ENCODE results near the gene UQCC2. TPM values are rescaled to one million over a fixed set of nuclear protein-coding genes. Genes with fewer than 3 reads are reported as not detected.

The UQCC2 gene
- total and polyA plus RNA-seq, 3 donors from 2014 or later = 18.1 to 119 (median 36.2) TPM

GRCh38 chr6:33742092-33742491, 30.6 kb upstream of the UQCC2 start:
- WGBS, 2 donors = 68 to 78% methylated on average over 5 to 9 of the region's 9 CpGs
- no peak overlapping the region for H3K27ac ChIP-seq

GRCh38 chr6:33740794-33741193, 29.3 kb upstream of the UQCC2 start:
- WGBS, 2 donors = 72 to 89% methylated on average over 5 of the region's 5 CpGs
- intact Hi-C loops (cut with DNase I; ENCODE audit: low total_unique reads) = no loop called here
- Histone ChIP-seq H3K27ac (no peak overlapping the region), H3K4me1 (peaks cover 4% of the 10 kb centered on the region), H3K9me3 (no peaks in the 10 kb centered on the region), H3K27me3 (no peaks in the 10 kb centered on the region), H3K4me3 (no peak overlapping the region), H3K36me3 (ENCODE audit: low read depth, missing control alignments) (no peaks in the 10 kb centered on the region)
- no peak for DNase-seq
- no peak for TF ChIP-seq CTCF (IDR thresholded peaks at IDR 0.05)
- no peak for TF ChIP-seq POLR2A (IDR thresholded peaks at IDR 0.05)

More at GRCh38 chr6:33742092-33742491, 30.6 kb upstream of the UQCC2 start:
- H3K9me3 ChIP-seq = no peaks in the 10 kb centered on the region
- H3K27me3 ChIP-seq = no peaks in the 10 kb centered on the region
- H3K36me3 ChIP-seq (ENCODE audit: low read depth, missing control alignments) = no peaks in the 10 kb centered on the region
- peaks cover 4% of the 10 kb centered on the region for H3K4me1 ChIP-seq
- intact Hi-C loops (cut with DNase I; ENCODE audit: low total_unique reads) = no loop called here
- H3K4me3 ChIP-seq = no peak overlapping the region
- TF ChIP-seq CTCF (IDR thresholded peaks at IDR 0.05) (no peak), POLR2A (IDR thresholded peaks at IDR 0.05) (no peak)
- no peak for DNase-seq

GRCh38 chr6:33740204-33740608, 28.7 kb upstream of the UQCC2 start:
- Histone ChIP-seq H3K27me3 (no peaks in the 10 kb centered on the region), H3K36me3 (ENCODE audit: low read depth, missing control alignments) (no peaks in the 10 kb centered on the region), H3K27ac (no peak overlapping the region), H3K9me3 (no peaks in the 10 kb centered on the region), H3K4me1 (peaks cover 4% of the 10 kb centered on the region), H3K4me3 (no peak overlapping the region)
- WGBS, 2 donors = 95 to 98% methylated on average over 3 to 6 of the region's 6 CpGs
- intact Hi-C loops (cut with DNase I; ENCODE audit: low total_unique reads) = no loop called here
- no peak for DNase-seq
- TF ChIP-seq CTCF (IDR thresholded peaks at IDR 0.05) = no peak
- no peak for TF ChIP-seq POLR2A (IDR thresholded peaks at IDR 0.05)

GRCh38 chr6:33739571-33739970, 28.1 kb upstream of the UQCC2 start:
- WGBS, 2 donors = 91 to 97% methylated on average over 5 of the region's 5 CpGs
- intact Hi-C loops (cut with DNase I; ENCODE audit: low total_unique reads) = no loop called here
- Histone ChIP-seq H3K4me1 (peaks cover 4% of the 10 kb centered on the region), H3K4me3 (no peak overlapping the region), H3K27ac (no peak overlapping the region), H3K36me3 (ENCODE audit: low read depth, missing control alignments) (no peaks in the 10 kb centered on the region), H3K27me3 (no peaks in the 10 kb centered on the region), H3K9me3 (no peaks in the 10 kb centered on the region)
- TF ChIP-seq CTCF (IDR thresholded peaks at IDR 0.05) (no peak), POLR2A (IDR thresholded peaks at IDR 0.05) (no peak)
- DNase-seq = no peak

GRCh38 chr6:33738879-33739278, 27.4 kb upstream of the UQCC2 start:
- WGBS, 2 donors = 94 to 96% methylated on average over 4 to 5 of the region's 5 CpGs
- intact Hi-C loops (cut with DNase I; ENCODE audit: low total_unique reads) = no loop called here

More at GRCh38 chr6:33738879-33739278, 27.4 kb upstream of the UQCC2 start:
- H3K36me3 ChIP-seq (ENCODE audit: low read depth, missing control alignments) = no peaks in the 10 kb centered on the region
- no peaks in the 10 kb centered on the region for H3K27me3 ChIP-seq
- no peaks in the 10 kb centered on the region for H3K9me3 ChIP-seq
- no peak for DNase-seq
- no peak overlapping the region for H3K4me3 ChIP-seq
- TF ChIP-seq CTCF (IDR thresholded peaks at IDR 0.05) (no peak), POLR2A (IDR thresholded peaks at IDR 0.05) (no peak)
- peaks cover 4% of the 10 kb centered on the region for H3K4me1 ChIP-seq
- no peak overlapping the region for H3K27ac ChIP-seq

Measured in testis (tissue), 3 donors.